HG03520 (cell line): Measurements from ENCODE around the gene INPP5A.
"Not testable (repeated sequence)": the region's sequence is repeated elsewhere in the genome, so short reads cannot be mapped to it uniquely, and the experiment has no call there.

Experiments
- ATAC-seq: cut with Tn5 transposase; IDR thresholded peaks from one replicate; pipeline ENCODE4 v1.9.1; 2021; ENCODE audit warnings: mild to moderate bottlenecking, moderate library complexity; ENCODE audit not compliant: unreplicated experiment

Gene INPP5A

DNA sequence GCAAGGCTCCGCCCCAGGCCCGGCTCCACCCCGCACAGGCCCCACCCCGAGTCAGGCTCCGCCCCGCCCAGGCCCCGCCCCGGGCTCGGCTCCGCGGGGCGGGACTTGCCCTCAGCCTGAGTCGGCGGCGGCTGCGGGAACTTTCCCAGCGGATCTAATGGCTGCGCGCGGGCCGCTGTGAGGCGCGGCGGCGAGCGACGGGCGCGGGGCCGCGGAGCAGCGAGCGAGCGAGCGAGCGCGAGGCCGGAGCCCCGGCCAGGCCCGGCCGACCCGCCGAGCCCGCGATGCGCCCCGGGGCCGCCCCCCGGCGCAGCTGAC, at the start of gene INPP5A:
Gene INPP5A, plus strand, starts transcription at position 104 of the 318 bp plus-strand sequence. CDS start 310 bp downstream, outside the sequence.
- no peak for ATAC-seq

DNA sequence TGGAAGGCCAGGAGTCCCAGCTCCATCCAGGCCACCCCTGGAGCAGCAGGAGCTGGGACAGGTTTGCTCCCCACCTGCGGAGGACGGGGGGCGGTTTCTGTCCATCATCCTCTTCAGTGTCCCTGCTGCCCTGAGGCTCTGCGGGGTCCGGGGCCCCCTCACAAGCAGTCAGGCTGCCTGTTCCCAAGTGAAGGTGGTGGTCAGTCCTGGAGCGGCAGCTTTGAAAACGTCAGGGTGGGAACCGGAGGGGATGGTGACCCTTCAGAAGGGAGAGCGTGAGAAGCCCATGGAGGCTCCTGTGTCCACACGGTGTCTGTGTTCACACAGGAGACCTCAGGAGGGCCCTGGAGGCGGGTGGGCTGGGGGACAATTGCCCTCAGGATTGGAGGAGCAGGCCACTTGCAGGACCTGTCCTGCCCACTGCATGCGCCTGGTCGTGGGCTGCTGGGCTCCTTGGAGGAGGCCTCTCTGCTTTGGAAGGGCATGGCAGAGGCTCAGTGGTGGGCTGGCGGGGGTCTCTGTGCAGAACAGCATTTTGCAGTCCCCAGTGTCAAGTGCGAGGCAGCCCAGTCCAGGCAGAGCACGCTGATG, 49.3 kb upstream of the INPP5A start:
- no peak for ATAC-seq

- ATAC-seq, result no peak
Measured at GRCh38 chr10:132489053-132489703, 48.4 kb upstream of the INPP5A start.

DNA sequence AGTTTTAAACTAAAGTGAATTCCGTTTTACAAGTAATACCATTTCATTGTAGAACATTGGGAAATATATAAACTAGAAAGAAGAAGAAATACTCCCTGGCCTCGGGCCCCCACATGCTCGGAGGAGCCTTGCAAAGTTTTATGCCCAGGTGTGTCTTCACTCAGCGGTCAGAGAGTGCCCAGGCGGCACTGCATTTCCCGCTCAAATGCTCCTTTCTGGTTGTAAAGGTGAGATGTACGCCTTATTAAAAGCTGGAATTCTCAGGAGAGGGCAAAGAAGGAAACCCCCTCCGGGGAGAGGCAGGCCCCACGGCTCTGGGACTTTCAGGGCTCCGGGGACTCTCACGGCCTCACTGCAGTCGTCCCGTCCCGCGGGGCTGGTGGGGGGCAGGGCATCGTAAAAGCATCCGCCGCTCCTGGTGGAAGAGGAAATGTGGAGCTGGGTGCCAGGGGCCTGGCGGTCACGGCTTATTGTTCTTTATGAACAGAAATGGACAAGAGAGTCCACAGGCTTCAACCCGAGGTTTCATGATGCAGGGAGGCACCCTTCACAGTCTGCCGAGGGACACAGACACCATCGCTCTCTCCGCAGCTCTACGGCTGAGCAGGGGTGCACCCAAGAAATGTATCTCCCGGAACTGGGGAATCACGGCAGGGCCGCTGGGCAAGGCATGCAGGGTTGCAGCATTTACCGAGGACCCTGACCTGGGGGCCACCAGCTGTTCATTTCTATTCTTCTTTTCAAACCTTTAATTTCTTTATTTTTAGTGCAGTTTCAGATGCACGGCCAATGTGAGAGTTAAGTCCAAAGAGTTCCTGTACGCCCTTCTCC, 47.7 kb upstream of the INPP5A start:
- no peak for ATAC-seq

DNA sequence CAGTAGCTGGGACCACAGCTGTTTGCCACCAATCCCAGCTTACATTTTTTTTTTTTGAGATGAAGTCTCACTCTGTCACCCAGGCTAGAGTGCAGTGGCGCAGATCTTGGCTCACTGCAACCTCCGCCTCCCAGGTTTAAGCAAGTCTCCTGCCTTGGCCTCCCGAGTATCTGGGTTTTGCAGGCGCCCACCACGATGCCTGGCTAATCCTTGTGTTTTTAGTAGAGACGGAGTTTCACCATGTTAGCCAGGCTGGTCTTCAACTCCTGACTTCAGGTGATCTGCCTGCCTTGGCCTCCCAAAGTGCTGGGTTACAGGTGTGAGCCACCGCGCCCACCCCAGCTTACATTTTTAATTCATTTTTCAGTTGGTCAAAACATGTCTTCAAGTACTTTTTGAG, 46.1 kb upstream of the INPP5A start:
- ATAC-seq, result not testable (repeated sequence)

DNA sequence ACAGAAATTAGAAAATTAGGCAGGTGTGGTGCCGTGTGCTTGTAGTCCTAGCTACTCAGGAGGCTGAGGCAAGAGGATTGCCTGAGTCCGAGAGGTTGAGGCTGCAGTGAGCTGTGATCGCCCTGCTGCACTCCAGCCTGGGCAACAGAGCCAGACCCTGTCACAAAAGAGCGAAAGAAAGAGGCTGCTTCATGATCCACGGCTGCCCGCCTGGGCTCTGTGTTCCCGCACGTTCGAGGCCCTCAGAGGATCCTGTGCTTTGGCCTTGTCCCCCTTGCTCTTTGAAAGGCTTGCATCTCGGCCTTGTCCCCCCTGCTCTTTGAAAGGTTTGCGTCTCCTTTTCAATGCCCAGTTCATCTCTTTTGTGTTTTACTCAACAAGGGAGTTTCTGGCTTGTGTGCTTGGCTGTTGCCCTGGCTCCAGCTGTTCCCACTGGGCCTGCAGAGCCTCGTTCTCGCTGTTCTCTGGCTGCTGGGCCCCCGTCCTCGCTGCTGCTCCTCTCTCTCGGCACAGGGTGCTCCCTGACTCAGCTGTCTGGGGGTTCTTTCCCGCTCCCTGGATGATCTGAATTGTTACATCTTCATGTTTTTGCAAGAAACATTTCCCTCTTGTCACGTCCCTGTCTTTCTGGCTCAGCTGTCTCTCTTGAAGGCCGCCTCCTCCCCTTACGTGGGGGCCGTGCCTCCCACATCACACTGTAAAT, 45.1 kb upstream of the INPP5A start:
- no peak for ATAC-seq

GRCh38 chr10:132493246-132493755, 44.3 kb upstream of the INPP5A start:
- ATAC-seq, result no peak

GRCh38 chr10:132493756-132494290, 43.8 kb upstream of the INPP5A start:
- no peak for ATAC-seq

GRCh38 chr10:132494866-132495630, 42.5 kb upstream of the INPP5A start:
- ATAC-seq, result no peak

DNA sequence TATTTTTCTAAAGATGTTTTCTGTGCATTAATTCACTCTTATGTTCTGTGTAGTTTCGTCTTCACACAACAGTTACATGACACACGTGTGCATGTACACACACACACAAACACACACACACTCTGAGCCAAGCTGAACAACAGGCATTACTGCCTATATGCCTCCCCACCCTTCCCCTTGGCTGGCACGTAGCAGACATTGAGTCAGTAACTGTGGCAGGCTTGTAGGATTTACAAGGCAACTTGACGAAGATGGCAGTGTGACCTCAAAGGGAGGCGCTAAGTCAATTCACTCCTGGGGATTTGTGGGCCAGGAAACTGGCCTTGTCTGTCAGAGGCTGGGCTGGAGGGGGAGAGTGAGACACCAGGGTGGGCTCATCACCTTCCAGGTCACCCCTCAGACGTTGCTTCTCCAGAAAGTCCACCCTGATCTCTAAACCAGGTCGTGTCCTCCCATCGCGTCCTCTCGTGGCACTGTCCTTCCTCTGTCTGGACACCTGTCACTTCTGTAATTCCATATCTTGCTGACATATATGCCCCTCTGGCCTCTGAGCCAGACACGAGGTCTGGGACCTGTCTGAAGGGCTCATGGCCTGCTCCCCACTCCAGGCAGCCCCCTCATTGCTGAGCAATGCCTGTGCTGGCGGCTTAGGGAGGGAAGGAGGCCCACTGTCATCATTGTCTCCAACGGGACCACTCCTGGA, 41.1 kb upstream of the INPP5A start:
- no peak for ATAC-seq

DNA sequence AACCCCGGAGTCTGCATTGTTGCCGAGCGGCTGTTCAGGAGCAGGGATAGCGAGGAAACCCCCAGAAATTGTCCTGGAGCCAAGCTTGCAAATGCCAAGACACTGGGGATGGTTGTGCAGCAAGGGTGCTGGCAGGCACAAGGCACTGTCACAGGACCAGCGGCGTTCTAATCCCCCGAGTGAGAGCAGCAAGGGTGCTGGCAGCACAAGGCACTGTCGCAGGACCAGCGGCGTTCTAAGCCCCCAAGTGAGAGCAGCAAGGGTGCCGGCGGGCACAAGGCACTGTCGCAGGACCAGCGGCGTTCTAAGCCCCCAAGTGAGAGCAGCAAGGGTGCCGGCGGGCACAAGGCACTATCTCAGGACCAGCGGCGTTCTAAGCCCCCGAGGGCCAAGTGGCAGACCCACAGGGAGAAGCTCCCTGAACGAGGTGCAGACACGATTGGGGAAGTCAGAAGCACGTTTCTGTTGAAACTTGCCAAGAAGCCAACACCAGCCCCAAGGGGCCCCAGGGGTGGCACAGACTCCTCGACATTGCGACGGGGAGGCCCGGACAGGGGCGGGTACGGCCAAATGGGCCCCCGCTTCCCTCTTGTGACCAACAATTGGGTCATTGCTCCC, 40.4 kb upstream of the INPP5A start:
- no peak for ATAC-seq

DNA sequence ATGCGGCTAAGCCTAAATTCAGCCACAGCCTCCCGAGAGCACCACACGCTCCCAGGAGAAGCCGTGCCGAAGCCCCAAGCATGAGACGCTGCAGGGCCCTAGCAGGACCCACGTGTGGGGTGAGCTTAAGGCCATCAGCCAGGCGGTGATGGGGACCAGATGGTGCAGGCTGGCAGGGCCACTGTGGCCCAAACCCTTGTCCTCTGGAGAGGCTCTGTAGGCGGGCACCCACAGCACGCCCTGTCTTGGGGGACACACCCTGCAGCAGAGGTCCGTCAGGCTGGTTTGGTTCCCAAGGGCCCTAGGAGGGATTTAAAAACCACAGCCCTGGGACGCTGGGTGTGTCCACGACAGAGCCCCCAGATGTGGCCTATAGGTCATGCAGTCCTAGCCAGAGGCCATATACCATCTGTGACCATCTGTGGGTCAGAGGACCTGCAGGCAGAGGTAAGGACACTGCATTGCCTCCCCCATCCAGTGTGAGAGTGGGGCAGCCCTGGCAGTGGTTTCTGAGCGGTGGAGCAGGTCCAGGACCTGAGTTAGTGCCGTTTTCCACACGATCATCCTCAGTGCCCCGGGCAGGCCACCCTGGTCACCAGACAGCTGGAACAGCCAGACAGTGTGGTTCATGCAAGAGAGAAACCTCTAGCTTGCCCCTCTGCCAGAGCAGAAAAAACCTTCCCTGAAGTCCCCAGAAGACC, 39.6 kb upstream of the INPP5A start:
- no peak for ATAC-seq

- no peak for ATAC-seq
Measured at GRCh38 chr10:132498562-132499366, 38.8 kb upstream of the INPP5A start.

DNA sequence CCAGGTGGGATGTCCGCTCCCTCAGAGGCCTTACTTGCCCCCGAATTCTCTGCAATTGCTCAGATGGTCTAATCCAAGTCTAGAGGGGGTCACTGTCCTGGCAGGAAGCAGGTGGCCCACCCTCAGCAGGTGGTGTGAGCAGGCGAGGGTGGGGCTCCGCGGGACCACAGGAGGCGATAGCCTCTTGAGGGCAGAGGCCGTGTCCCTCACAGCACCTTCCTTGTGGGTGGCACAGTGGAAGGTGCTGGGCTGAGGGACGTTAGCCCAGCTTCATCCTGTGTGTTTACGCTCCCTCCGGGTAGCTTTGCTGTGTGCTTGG, 38.3 kb upstream of the INPP5A start:
- ATAC-seq, result no peak

DNA sequence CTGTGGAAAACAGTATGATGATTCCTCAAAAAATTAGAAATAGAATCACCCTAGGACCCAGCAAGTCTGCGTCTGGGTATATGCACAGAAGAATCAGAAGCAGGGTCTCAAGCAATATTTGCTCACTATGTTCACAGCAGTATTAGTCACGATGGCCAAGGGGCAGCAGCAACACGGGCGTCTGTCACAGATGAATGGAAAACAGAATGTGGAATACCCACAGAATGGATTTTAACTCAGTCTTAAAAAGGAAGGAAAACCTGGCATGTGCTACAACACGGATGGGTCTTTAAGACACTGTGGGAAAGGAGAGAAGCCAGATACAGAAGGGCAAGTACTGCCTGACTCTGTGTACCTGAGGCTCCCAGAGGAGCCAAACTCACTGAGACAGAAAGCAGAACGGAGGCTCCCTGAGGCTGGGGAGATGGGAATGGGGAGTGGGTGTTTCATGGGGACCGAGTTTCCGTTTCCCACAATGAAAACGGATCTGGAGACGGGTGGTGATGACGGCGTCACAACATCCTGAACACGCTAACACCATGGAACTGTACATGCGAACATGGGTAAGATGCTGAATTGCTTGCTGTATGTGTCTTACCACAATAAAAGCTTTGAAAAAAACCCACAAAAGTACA, 36.7 kb upstream of the INPP5A start:
- no peak for ATAC-seq

DNA sequence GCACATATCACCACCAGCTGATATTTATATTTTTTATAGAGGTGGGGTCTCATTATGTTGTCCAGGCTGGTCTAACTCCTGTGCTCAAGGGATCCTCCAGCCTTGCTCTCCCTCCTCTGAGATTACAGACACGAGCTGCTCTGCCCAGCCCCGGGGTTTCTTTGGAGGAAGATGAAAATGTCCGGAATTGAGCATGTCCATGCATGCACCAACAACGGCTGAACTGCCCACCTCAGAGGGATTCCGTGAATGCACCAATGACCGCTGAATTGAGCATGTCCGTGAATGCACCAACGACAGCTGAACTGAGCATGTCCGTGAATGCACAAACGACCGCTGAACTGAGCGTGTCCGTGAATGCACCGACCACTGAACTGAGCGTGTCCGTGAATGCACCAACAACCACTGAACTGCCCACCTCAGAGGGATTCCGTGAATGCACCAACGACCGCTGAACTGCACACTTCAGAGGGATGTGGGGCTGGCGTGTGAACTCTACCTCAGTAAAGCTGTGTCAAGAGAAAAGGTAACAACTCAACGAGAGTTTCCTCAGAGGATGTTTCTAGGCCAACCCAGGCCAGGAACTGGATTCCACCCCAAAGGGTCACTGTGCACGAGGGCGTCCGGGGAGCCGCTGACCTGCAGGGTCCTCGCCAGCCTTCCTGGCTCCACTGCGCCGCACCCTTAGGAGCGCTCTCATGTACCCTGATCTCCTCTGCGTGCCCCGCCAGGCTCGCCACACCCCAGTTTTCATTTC, 34.9 kb upstream of the INPP5A start:
- no peak for ATAC-seq
